Neural progenitor cell (in vitro differentiated cells): ENCODE results near the gene ENAH. TPM values are rescaled to one million over a fixed set of nuclear protein-coding genes. Genes with fewer than 3 reads are reported as not detected.

Experiments used
- DNase-seq: peaks from one replicate; pipeline ENCODE4 v3.0.0-alpha.2; 2016; ENCODE audit warnings: low spot score
- H2AFZ ChIP-seq: fragments of 200-600 bp; sonication (generic); replicated peaks from 2 replicates; pipeline ENCODE4 v1.6.1; 2016; ENCODE audit warnings: antibody characterized with exemption
- H3F3A ChIP-seq: fragments of 200-600 bp; sonication (generic); 2 replicates; pipeline ENCODE4 v1.6.1; 2016; ENCODE audit warnings: antibody characterized with exemption, low read depth
- H3K27ac ChIP-seq: fragments of 200-600 bp; sonication (generic); 2 replicates; pipeline ENCODE4 v1.5.1; 2016; ENCODE audit warnings: mild to moderate bottlenecking
- H3K27me3 ChIP-seq: fragments of 200-600 bp; sonication (generic); 2 replicates; pipeline ENCODE4 v1.6.1; 2016; ENCODE audit warnings: mild to moderate bottlenecking, moderate library complexity
- H3K36me3 ChIP-seq: fragments of 200-600 bp; sonication (generic); 2 replicates; pipeline ENCODE4 v1.5.1; 2016
- H3K4me1 ChIP-seq: fragments of 200-600 bp; sonication (generic); 2 replicates; pipeline ENCODE4 v1.6.1; 2016; ENCODE audit warnings: mixed run types
- H3K4me2 ChIP-seq: fragments of 200-600 bp; sonication (generic); 2 replicates; pipeline ENCODE4 v1.6.1; 2016
- H3K4me3 ChIP-seq: fragments of 200-600 bp; sonication (generic); 2 replicates; pipeline ENCODE4 v1.5.1; 2016
- H3K79me2 ChIP-seq: fragments of 200-600 bp; sonication (generic); 2 replicates; pipeline ENCODE4 v1.6.1; 2016; ENCODE audit warnings: low read depth
- H3K9ac ChIP-seq: fragments of 200-600 bp; sonication (generic); 2 replicates; pipeline ENCODE4 v1.6.1; 2016
- H3K9me3 ChIP-seq: fragments of 200-600 bp; sonication (generic); 2 replicates; pipeline ENCODE4 v1.5.1; 2016; ENCODE audit warnings: low read depth
- H4K20me1 ChIP-seq: fragments of 200-600 bp; sonication (generic); 2 replicates; pipeline ENCODE4 v1.6.1; 2016; ENCODE audit warnings: low read depth
- H3K27ac Mint-ChIP-seq: 3 replicates; pipeline ENCODE4 v1.8.0; 2021; ENCODE audit warnings: mixed read lengths
- H3K27me3 Mint-ChIP-seq: 2 replicates; pipeline ENCODE4 v1.8.0; 2022; ENCODE audit warnings: low read depth, mild to moderate bottlenecking, inconsistent platforms, moderate library complexity, mixed read lengths; ENCODE audit not compliant: insufficient read depth
- H3K36me3 Mint-ChIP-seq: 3 replicates; pipeline ENCODE4 v1.8.0; 2021; ENCODE audit warnings: mixed read lengths
- H3K4me1 Mint-ChIP-seq: 3 replicates; pipeline ENCODE4 v1.8.0; 2021; ENCODE audit warnings: mixed read lengths
- H3K4me3 Mint-ChIP-seq: 3 replicates; pipeline ENCODE4 v1.8.0; 2021; ENCODE audit warnings: mild to moderate bottlenecking, moderate library complexity, mixed read lengths
- H3K9me3 Mint-ChIP-seq: 3 replicates; pipeline ENCODE4 v1.8.0; 2020; ENCODE audit warnings: mixed read lengths
- CTCF ChIP-seq: fragments of 200-600 bp; sonication (generic); IDR thresholded peaks from 2 replicates; pipeline ENCODE4 v1.5.1; 2017; ENCODE audit warnings: antibody characterized with exemption, mild to moderate bottlenecking
- EZH2 ChIP-seq: fragments of 200-600 bp; sonication (generic); IDR thresholded peaks from 2 replicates; pipeline ENCODE4 v1.6.1; 2017; ENCODE audit warnings: antibody characterized with exemption, mild to moderate bottlenecking, moderate library complexity
- EZH2phosphoT487 ChIP-seq: fragments of 200-600 bp; sonication (generic); IDR thresholded peaks from 2 replicates; pipeline ENCODE4 v1.6.1; 2017; ENCODE audit warnings: antibody characterized with exemption
- total RNA-seq: library from RNA; depleted of rRNA; stranded (reverse); fragments of >200 nt; gene quantifications from 2 replicates; pipeline ENCODE4 v1.2.3, GENCODE V29; 2015; ENCODE audit warnings: low replicate concordance

The ENAH gene
- total RNA-seq, 1 donor from 2014 or later: 346 TPM

- H3K4me1 ChIP-seq: peaks cover 11% of the 10 kb centered on the region
- no peak for DNase-seq
- peaks cover 40% of the 10 kb centered on the region for H3K36me3 Mint-ChIP-seq
- no peak overlapping the region for H3K27ac ChIP-seq
- H3K36me3 ChIP-seq: peaks cover 18% of the 10 kb centered on the region
- no peak overlapping the region for H3K4me3 ChIP-seq
- peaks cover 3% of the 10 kb centered on the region for H3F3A ChIP-seq
- no peaks in the 10 kb centered on the region for H3K27me3 ChIP-seq
- H3K4me3 Mint-ChIP-seq: no peak overlapping the region
- peaks cover 7% of the 10 kb centered on the region for H3K4me1 Mint-ChIP-seq
- TF ChIP-seq EZH2phosphoT487: no peak
- no peak for TF ChIP-seq CTCF
- TF ChIP-seq EZH2: no peak
- H4K20me1 ChIP-seq: peaks cover 63% of the 10 kb centered on the region
- no peak overlapping the region for H3K9ac ChIP-seq
- no peak overlapping the region for H2AFZ ChIP-seq
- H3K27me3 Mint-ChIP-seq: no peaks in the 10 kb centered on the region
- H3K4me2 ChIP-seq: no peak overlapping the region
- peaks cover 40% of the 10 kb centered on the region for H3K9me3 Mint-ChIP-seq
- H3K79me2 ChIP-seq: peaks cover 100% of the 10 kb centered on the region
- H3K9me3 ChIP-seq: peaks cover 10% of the 10 kb centered on the region
- no peak overlapping the region for H3K27ac Mint-ChIP-seq
These were observed 49.2 kb downstream of the ENAH start for GRCh38 chr1:225603538-225604354.

- H3K27me3 Mint-ChIP-seq: no peaks in the 10 kb centered on the region
- no peaks in the 10 kb centered on the region for H3K27me3 ChIP-seq
- peaks cover 10% of the 10 kb centered on the region for H3K9me3 ChIP-seq
- no peak overlapping the region for H3K9ac ChIP-seq
- peaks cover 10% of the 10 kb centered on the region for H3K4me1 ChIP-seq
- DNase-seq: no peak
- H3K9me3 Mint-ChIP-seq: peaks cover 46% of the 10 kb centered on the region
- H3K4me2 ChIP-seq: no peak overlapping the region
- H3K4me3 Mint-ChIP-seq: no peak overlapping the region
- peaks cover 100% of the 10 kb centered on the region for H3K79me2 ChIP-seq
- H3K4me1 Mint-ChIP-seq: peaks cover 2% of the 10 kb centered on the region
- H3K27ac ChIP-seq: no peak overlapping the region
- no peak overlapping the region for H3K27ac Mint-ChIP-seq
- no peak overlapping the region for H2AFZ ChIP-seq
- H3K4me3 ChIP-seq: no peak overlapping the region
- TF ChIP-seq EZH2 (no peak), CTCF (no peak), EZH2phosphoT487 (no peak)
- H4K20me1 ChIP-seq: peaks cover 63% of the 10 kb centered on the region
- H3F3A ChIP-seq: peaks cover 3% of the 10 kb centered on the region
- H3K36me3 Mint-ChIP-seq: peaks cover 45% of the 10 kb centered on the region
- peaks cover 18% of the 10 kb centered on the region for H3K36me3 ChIP-seq
These were observed 50.2 kb downstream of the ENAH start for GRCh38 chr1:225602590-225603206.

- H3K4me1 Mint-ChIP-seq: no peaks in the 10 kb centered on the region
- Histone ChIP-seq H3K4me1 (peaks cover 7% of the 10 kb centered on the region), H3K36me3 (peaks cover 18% of the 10 kb centered on the region), H3K27ac (no peak overlapping the region), H4K20me1 (peaks cover 63% of the 10 kb centered on the region), H3K4me2 (no peak overlapping the region), H3K9ac (no peak overlapping the region), H3K9me3 (peaks cover 10% of the 10 kb centered on the region), H3K27me3 (no peaks in the 10 kb centered on the region), H3K4me3 (no peak overlapping the region), H2AFZ (no peak overlapping the region), H3K79me2 (peaks cover 100% of the 10 kb centered on the region), H3F3A (peaks cover 3% of the 10 kb centered on the region)
- H3K27me3 Mint-ChIP-seq: no peaks in the 10 kb centered on the region
- H3K36me3 Mint-ChIP-seq: peaks cover 48% of the 10 kb centered on the region
- no peak overlapping the region for H3K4me3 Mint-ChIP-seq
- H3K27ac Mint-ChIP-seq: no peak overlapping the region
- H3K9me3 Mint-ChIP-seq: peaks cover 46% of the 10 kb centered on the region
- TF ChIP-seq EZH2: no peak
- TF ChIP-seq CTCF: no peak
- no peak for TF ChIP-seq EZH2phosphoT487
- DNase-seq: no peak
These were observed 50.9 kb downstream of the ENAH start for GRCh38 chr1:225601902-225602589.
